H1 (cell line): ENCODE results near the gene GTF2IRD1. TPM values are rescaled to one million over a fixed set of nuclear protein-coding genes. Genes with fewer than 3 reads are reported as not detected.

Experiments
- CTCF ChIA-PET: fragments of 300-600 bp; sonication (Branson Sonifier 250); formaldehyde crosslinking; loops from one replicate; lab custom pipeline; 2021; ENCODE audit not compliant: partially characterized antibody; lab: Charles Lee
- POLR2A ChIA-PET: fragments of 300-600 bp; sonication (Branson Sonifier 250); formaldehyde crosslinking; loops from one replicate; lab custom pipeline; 2021; ENCODE audit warnings: inconsistent platforms; ENCODE audit not compliant: partially characterized antibody; lab: Charles Lee
- DNase-seq, 2 experiments: peaks; one replicate each; pipeline versions ENCODE4 v3.0.0 to v3.0.0-alpha.2; 2010 to 2022; ENCODE audit warnings: low spot score in 2 of 2, low read depth in 1 of 2, mixed read lengths in 1 of 2
- FAIRE-seq: peaks from 2 replicates; lab custom pipeline; 2011; peaks lifted over from hg19 to GRCh38; lab: Jason Lieb, UNC
- H2AFZ ChIP-seq: 2 replicates; pipeline ENCODE4 v1.8.1; 2012; ENCODE audit warnings: low read length, inconsistent platforms
- H2AK5ac ChIP-seq: 2 replicates; pipeline ENCODE4 v1.6.1; 2013; ENCODE audit warnings: low read depth, low read length
- H2BK120ac ChIP-seq: replicated peaks from 2 replicates; pipeline ENCODE3; 2013; ENCODE audit warnings: low read depth, low read length, inconsistent platforms
- H2BK12ac ChIP-seq: 2 replicates; pipeline ENCODE4 v1.6.1; 2013; ENCODE audit warnings: low read depth, low read length
- H2BK15ac ChIP-seq: 2 replicates; pipeline ENCODE4 v1.6.1; 2013; ENCODE audit warnings: low read length
- H2BK20ac ChIP-seq: 2 replicates; pipeline ENCODE4 v1.6.1; 2013; ENCODE audit warnings: low read length
- H2BK5ac ChIP-seq: 2 replicates; pipeline ENCODE4 v1.6.1; 2013; ENCODE audit warnings: low read depth, low read length
- H3K14ac ChIP-seq: 2 replicates; pipeline ENCODE4 v1.6.1; 2013; ENCODE audit warnings: inconsistent platforms; ENCODE audit not compliant: insufficient read length
- H3K18ac ChIP-seq: 2 replicates; pipeline ENCODE4 v1.6.1; 2013; ENCODE audit warnings: low read length; ENCODE audit errors: extremely low read depth
- H3K23ac ChIP-seq: 2 replicates; pipeline ENCODE4 v1.6.1; 2013; ENCODE audit warnings: inconsistent platforms; ENCODE audit not compliant: insufficient read length
- H3K23me2 ChIP-seq: 2 replicates; pipeline ENCODE4 v1.6.1; 2013; ENCODE audit warnings: low read depth, low read length
- H3K27ac ChIP-seq: 2 replicates; pipeline ENCODE4 v1.6.1; 2011; ENCODE audit warnings: low read depth, low read length, inconsistent platforms
- H3K27me3 ChIP-seq, 4 experiments: replicated peaks in 1 of 4; 1 replicate in 1 of 4; 2 replicates in 3 of 4; pipeline versions ENCODE4 v1.6.1 to v1.8.1; 2011 to 2013; ENCODE audit warnings: low read length in 3 of 4, mild to moderate bottlenecking in 3 of 4, inconsistent platforms in 2 of 4, mixed read lengths in 2 of 4, moderate library complexity in 1 of 4; ENCODE audit not compliant: control insufficient read depth in 3 of 4, insufficient read depth in 3 of 4; ENCODE audit errors: extremely low read depth in 1 of 4
- H3K36me3 ChIP-seq, 4 experiments: 2 replicates each; pipeline versions ENCODE4 v1.6.1 to v1.8.1; 2011 to 2013; ENCODE audit warnings: mild to moderate bottlenecking in 4 of 4, low read length in 3 of 4, moderate library complexity in 2 of 4, control low read depth in 1 of 4, inconsistent platforms in 1 of 4; ENCODE audit not compliant: insufficient read depth in 4 of 4, control insufficient read depth in 2 of 4
- H3K4ac ChIP-seq: replicated peaks from 2 replicates; pipeline ENCODE3; 2013; ENCODE audit warnings: low read length, low read depth, mixed read lengths, inconsistent platforms; ENCODE audit not compliant: insufficient read length
- H3K4me1 ChIP-seq, 4 experiments: replicated peaks in 1 of 4; 1 replicate in 1 of 4; 2 replicates in 3 of 4; pipeline versions ENCODE4 v1.6.1 to v1.8.1; 2011 to 2013; ENCODE audit warnings: low read length in 3 of 4, inconsistent platforms in 2 of 4, mixed read lengths in 1 of 4; ENCODE audit not compliant: insufficient read depth in 4 of 4, control insufficient read depth in 3 of 4
- H3K4me2 ChIP-seq, 2 experiments: 2 replicates each; pipeline versions ENCODE4 v1.6.1 to v1.8.1; 2011 to 2013; ENCODE audit warnings: low read depth in 2 of 2, low read length in 2 of 2, control low read depth in 1 of 2, inconsistent platforms in 1 of 2, mild to moderate bottlenecking in 1 of 2; ENCODE audit not compliant: insufficient read depth in 1 of 2
- H3K4me3 ChIP-seq, 4 experiments: fragments of 200-600, 300-600 bp in 1 of 4; sonication (generic), shearing (Covaris generic), sonication (Bioruptor Twin) in 1 of 4; 2 replicates each; pipeline versions ENCODE4 v1.5.1 to v1.8.1; 2011 to 2016; ENCODE audit warnings: low read length in 4 of 4, low read depth in 3 of 4, control low read depth in 2 of 4, inconsistent platforms in 2 of 4, mild to moderate bottlenecking in 2 of 4, mixed read lengths in 1 of 4, moderate library complexity in 1 of 4; ENCODE audit not compliant: insufficient read depth in 2 of 4; ENCODE audit errors: extremely low read depth in 1 of 4
- H3K56ac ChIP-seq: replicated peaks from 2 replicates; pipeline ENCODE3; 2013; ENCODE audit warnings: low read depth, mild to moderate bottlenecking, mixed read lengths, low read length, inconsistent platforms; ENCODE audit not compliant: insufficient read length
- H3K79me1 ChIP-seq: 2 replicates; pipeline ENCODE4 v1.6.1; 2013; ENCODE audit warnings: low read depth, low read length, control low read depth
- H3K79me2 ChIP-seq, 2 experiments: 2 replicates each; pipeline versions ENCODE4 v1.6.1 to v1.8.1; 2012 to 2013; ENCODE audit warnings: low read length in 2 of 2, mild to moderate bottlenecking in 2 of 2, inconsistent platforms in 1 of 2; ENCODE audit not compliant: insufficient read depth in 2 of 2, control insufficient read depth in 1 of 2
- H3K9ac ChIP-seq, 4 experiments: replicated peaks in 1 of 4; 1 replicate in 1 of 4; 2 replicates in 3 of 4; pipeline versions ENCODE4 v1.6.1 to v1.8.1; 2011 to 2013; ENCODE audit warnings: low read depth in 3 of 4, low read length in 3 of 4, control low read depth in 2 of 4, mild to moderate bottlenecking in 2 of 4, moderate library complexity in 2 of 4, inconsistent platforms in 1 of 4; ENCODE audit errors: extremely low read depth in 1 of 4
- H3K9me3 ChIP-seq, 2 experiments: 2 replicates each; pipeline versions ENCODE4 v1.6.1 to v1.8.1; 2012 to 2013; ENCODE audit warnings: mild to moderate bottlenecking in 2 of 2, moderate library complexity in 2 of 2, control low read depth in 1 of 2, inconsistent platforms in 1 of 2, low read depth in 1 of 2, low read length in 1 of 2, mixed read lengths in 1 of 2; ENCODE audit not compliant: insufficient read depth in 2 of 2
- H4K20me1 ChIP-seq, 2 experiments: replicated peaks in 1 of 2; 2 replicates each; pipeline versions ENCODE3 to v1.8.1; 2011 to 2013; ENCODE audit warnings: inconsistent platforms in 2 of 2, low read length in 2 of 2, mild to moderate bottlenecking in 1 of 2; ENCODE audit not compliant: insufficient read depth in 2 of 2, control insufficient read depth in 1 of 2
- H4K5ac ChIP-seq: 2 replicates; pipeline ENCODE4 v1.6.1; 2013; ENCODE audit warnings: low read length, low read depth, mixed read lengths, inconsistent platforms; ENCODE audit not compliant: insufficient read length
- H4K8ac ChIP-seq: 2 replicates; pipeline ENCODE4 v1.8.0; 2013; ENCODE audit warnings: mild to moderate bottlenecking, moderate library complexity, low read length, inconsistent platforms; ENCODE audit not compliant: insufficient read depth; ENCODE audit errors: extremely low read depth
- H4K91ac ChIP-seq: replicated peaks from 2 replicates; pipeline ENCODE3; 2013; ENCODE audit warnings: low read length, mixed read lengths, inconsistent platforms; ENCODE audit not compliant: insufficient read length
- ATF3 ChIP-seq: IDR thresholded peaks from 2 replicates; pipeline ENCODE4 v1.6.1; 2011; ENCODE audit warnings: low read depth, mild to moderate bottlenecking, low read length; ENCODE audit not compliant: insufficient read depth
- CHD1 ChIP-seq: IDR thresholded peaks from 2 replicates; pipeline ENCODE4 v1.6.1; 2012; ENCODE audit warnings: low read depth, low read length, improper control_type of control experiment
- CREB1 ChIP-seq: IDR thresholded peaks from 2 replicates; pipeline ENCODE4 v1.6.1; 2012; ENCODE audit warnings: inconsistent platforms
- KDM1A ChIP-seq: fragments of 200-600, 300-600 bp; sonication (generic); IDR thresholded peaks from 2 replicates; pipeline ENCODE4 v1.7.1; 2016; ENCODE audit warnings: mild to moderate bottlenecking, low read length, borderline replicate concordance
- MAFK ChIP-seq: IDR thresholded peaks from 2 replicates; pipeline ENCODE4 v1.6.1; 2012; ENCODE audit warnings: low read depth, mild to moderate bottlenecking, improper control_type of control experiment, low read length
- NRF1 ChIP-seq: IDR thresholded peaks from 2 replicates; pipeline ENCODE4 v1.6.1; 2011; ENCODE audit warnings: mild to moderate bottlenecking, low read depth, low read length, improper control_type of control experiment
- POLR2AphosphoS5 ChIP-seq: IDR thresholded peaks from 2 replicates; pipeline ENCODE4 v1.6.1; 2011; ENCODE audit warnings: low read depth, low read length
- RFX5 ChIP-seq: IDR thresholded peaks from 2 replicates; pipeline ENCODE4 v1.6.1; 2011; ENCODE audit warnings: low read depth, low read length, improper control_type of control experiment, borderline replicate concordance
- SAP30 ChIP-seq: fragments of 300-600 bp; sonication (generic); IDR thresholded peaks from 2 replicates; pipeline ENCODE4 v1.7.1; 2012; ENCODE audit warnings: low read length, moderate library complexity, mild to moderate bottlenecking, inconsistent platforms; ENCODE audit not compliant: insufficient read depth, insufficient replicate concordance
- SRF ChIP-seq: IDR thresholded peaks from 2 replicates; pipeline ENCODE4 v1.6.1; 2011; ENCODE audit warnings: mild to moderate bottlenecking, low read depth, low read length, moderate library complexity
- TAF1 ChIP-seq: IDR thresholded peaks from 2 replicates; pipeline ENCODE4 v1.6.1; 2011; ENCODE audit warnings: mild to moderate bottlenecking, low read depth, low read length
- TEAD4 ChIP-seq: IDR thresholded peaks from 2 replicates; pipeline ENCODE4 v1.6.1; 2012; ENCODE audit warnings: low read depth, low read length, inconsistent platforms, mixed read lengths
- WGBS, 2 experiments: shearing (Covaris generic) in 1 of 2; methylation state at CpG; one replicate each; pipeline versions ENCODE4 v1.1.6 to v1.1.7; 2013 to 2015; ENCODE audit warnings: low lambda C conversion rate in 2 of 2, mixed read lengths in 2 of 2, inconsistent platforms in 1 of 2, low coverage in 1 of 2, missing lambda C conversion rate in 1 of 2; ENCODE audit not compliant: insufficient replicate concordance in 2 of 2, insufficient coverage in 1 of 2, insufficient read length in 1 of 2; ENCODE audit errors: extremely low coverage in 1 of 2, missing lambda C conversion rate in 1 of 2; 5-methylcytosine and 5-hydroxymethylcytosine counted together
- polyA plus RNA-seq, 7 experiments: library from polyadenylated mRNA; depleted of rRNA in 3 of 7; stranded (reverse) in 5 of 7; unstranded in 2 of 7; fragments of >200 nt in 5 of 7; fragments of 200-250 nt in 2 of 7; gene quantifications; 1 replicate in 5 of 7; 2 replicates in 1 of 7; 4 replicates in 1 of 7; pipeline versions ENCODE4 v1.2.1 to v1.2.3, GENCODE V29; 2011 to 2013; ENCODE audit warnings: missing spikeins in 2 of 7, mixed read lengths in 2 of 7
- total RNA-seq: library from RNA; stranded (reverse); fragmentation: NEBNext Ultra II Directional; extraction: Animal tissue kit (Norgen Biotek cat#: 25700); gene quantifications from 2 replicates; pipeline ENCODE4 v1.2.1, GENCODE V29; 2021

The GTF2IRD1 gene
- total and polyA plus RNA-seq, 2 of the 8 experiments (the other 6 are each of a cell fraction or from before 2014, with no cell fraction given) = 27.4 to 45.4 TPM

DNA sequence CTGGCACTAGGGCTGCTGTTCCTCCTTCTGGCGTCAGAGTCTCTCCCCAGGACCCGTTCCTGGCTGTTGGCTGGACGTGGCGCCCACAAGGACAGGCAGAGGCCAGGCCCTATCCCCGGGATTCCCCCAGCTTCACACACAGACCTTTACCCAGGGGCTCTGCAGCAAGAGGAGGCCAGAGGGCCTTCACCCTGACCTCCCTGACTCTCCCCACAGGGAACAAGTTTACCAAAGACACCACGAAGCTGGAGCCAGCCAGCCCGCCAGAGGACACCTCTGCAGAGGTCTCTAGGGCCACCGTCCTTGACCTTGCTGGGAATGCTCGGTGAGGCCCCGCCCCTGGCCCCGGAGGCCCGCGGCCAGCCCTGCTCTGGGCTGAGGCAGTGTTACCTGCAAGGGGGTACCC lies 82.2 kb downstream of the GTF2IRD1 start:
- Histone ChIP-seq H3K4me3 (no peak overlapping the region), H3K23me2 (no peaks in the 10 kb centered on the region), H2BK15ac (no peak overlapping the region), H3K9ac (no peak overlapping the region), H3K79me1 (no peaks in the 10 kb centered on the region), H2BK20ac (no peak overlapping the region)
- TF ChIP-seq TEAD4 = no peak
- TF ChIP-seq CREB1 = no peak
- TF ChIP-seq SRF = no peak
- TF ChIP-seq NRF1 = no peak
- TF ChIP-seq CHD1 = no peak
- no peak for TF ChIP-seq SAP30
- TF ChIP-seq POLR2AphosphoS5 = no peak
- no peak for TF ChIP-seq KDM1A
- no peak for TF ChIP-seq ATF3
- TF ChIP-seq MAFK = no peak
- TF ChIP-seq TAF1 = no peak
- TF ChIP-seq RFX5 = no peak
- TF ChIP-seq, all 59 proteins: peak for 0
- Histone ChIP-seq H3K23ac (no peak overlapping the region), H3K79me2 (no peaks in the 10 kb centered on the region), H2AFZ (no peak overlapping the region), H4K8ac (no peak overlapping the region; the same call in 1 of the 2 replicates), H3K18ac (no peak overlapping the region), H3K4ac (no peak overlapping the region), H3K36me3 (peaks cover 0 to 12% (median 3%) of the 10 kb centered on the region in 4 experiments; a peak in 6 of 8 replicates), H2BK120ac (no peak overlapping the region), H3K27me3 (no peaks in the 10 kb centered on the region), H3K9me3 (no peaks in the 10 kb centered on the region), H2BK12ac (no peak overlapping the region), H2AK5ac (no peak overlapping the region), H2BK5ac (peak overlapping the region; percentile 16; the same call in 1 of the 2 replicates), H3K4me2 (no peak overlapping the region), H4K5ac (no peak overlapping the region), H3K14ac (no peak overlapping the region), H3K27ac (no peak overlapping the region), H4K20me1 (no peaks in the 10 kb centered on the region), H3K56ac (no peak overlapping the region), H4K91ac (no peak overlapping the region), H3K4me1 (no peaks in the 10 kb centered on the region)
- 93% methylated on average over 10 of the region's 13 CpGs; no CpG with 5 or more reads in 1 of the 2 experiments for WGBS, 2 experiments
- DNase-seq = no peak
- ChIA-PET POLR2A (interaction anchor here (0.6 to 1.6 kb wide), 2 partner anchors 30 to 91 kb away, joined by 3 to 4 read pairs; no protein-coding TSS in a partner anchor), CTCF (interaction anchor here (0.7 to 3.1 kb wide), 7 partner anchors 8 to 130 kb away, joined by 3 to 15 read pairs (median 3); no protein-coding TSS in a partner anchor)
- FAIRE-seq = no peak
